ENCODE measurements around the gene ABLIM2. TPM values are rescaled to one million over a fixed set of nuclear protein-coding genes. Genes with fewer than 3 reads are reported as not detected.

ABLIM2 gene
- total and polyA plus RNA-seq, 2 of the 4 experiments (the other 2 are of a cell fraction) = under 0.01 to 0.10 TPM

- TF ChIP-seq NFE2L2 (IDR thresholded peaks at IDR 0.05; ENCODE audit: low read depth, low read length) = no peak
- no peak for TF ChIP-seq MAZ (IDR thresholded peaks at IDR 0.05; ENCODE audit: borderline replicate concordance, low read depth, low read length)
- TF ChIP-seq MXI1 (IDR thresholded peaks at IDR 0.05; ENCODE audit: borderline replicate concordance, low read depth, low read length) = no peak
- no peak for TF ChIP-seq SMC3 (IDR thresholded peaks at IDR 0.05; ENCODE audit: low read depth, low read length)
Measured at GRCh38 chr4:8157944-8158709, 486 bp downstream of the ABLIM2 start (continued).

DNA sequence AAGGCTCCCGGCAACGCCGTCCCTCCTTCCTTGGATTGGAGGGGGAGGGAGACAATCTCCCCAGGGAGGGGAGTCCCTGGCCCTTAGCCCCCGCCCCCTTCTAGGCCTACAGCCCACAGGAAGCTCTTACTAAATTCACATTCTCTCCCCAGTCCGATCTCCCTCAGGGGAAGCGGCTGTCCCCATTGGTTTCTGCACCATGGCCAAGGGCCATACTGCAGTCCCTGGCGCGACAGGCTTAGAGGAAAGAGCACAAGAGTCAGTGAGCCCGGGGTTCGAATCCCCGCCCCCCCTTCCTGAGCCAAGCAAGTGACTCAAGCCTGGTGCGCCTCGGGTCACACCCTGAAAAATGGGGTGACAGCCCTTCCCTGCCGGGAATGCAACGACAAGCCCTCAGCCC, 1.1 kb downstream of the ABLIM2 start:
- ChIA-PET POLR2A (ENCODE audit: unreplicated experiment) (no interaction called here), CTCF (no interaction called here)
- Histone ChIP-seq H4K5ac (ENCODE audit: low read depth, low read length) (no peak overlapping the region), H2AFZ (replicated peaks; ENCODE audit: low read length, poor library complexity) (no peak overlapping the region), H2BK15ac (ENCODE audit: low read depth, low read length) (no peak overlapping the region), H4K91ac (ENCODE audit: insufficient read depth, low read depth, low read length) (no peak overlapping the region), H3K27ac (ENCODE audit: insufficient read depth, low read length) (no peak overlapping the region), H2BK120ac (ENCODE audit: low read depth, low read length) (no peak overlapping the region), H3K9me1 (ENCODE audit: insufficient read depth, low read length) (0 out of 2 replicates have a peak, but pooled peaks cover 4% of the 10 kb centered on the region), H3K27me3 (ENCODE audit: control insufficient read depth, insufficient read depth, low read length) (peaks cover 54% of the 10 kb centered on the region), H4K20me1 (ENCODE audit: insufficient read depth, low read length) (no peaks in the 10 kb centered on the region; the same call in 1 of the 2 replicates), H3K9ac (ENCODE audit: low read depth, low read length) (no peak overlapping the region), H3K79me1 (ENCODE audit: low read depth in 1 of 2, low read length in 2 of 2) (no peaks in the 10 kb centered on the region), H2AK5ac (ENCODE audit: low read depth, low read length) (no peak overlapping the region), H3K36me3 (ENCODE audit: control insufficient read depth, insufficient read depth, low read length) (no peaks in the 10 kb centered on the region), H4K8ac (ENCODE audit: low read depth in 2 of 2, low read length in 2 of 2) (no peak overlapping the region), H3K56ac (ENCODE audit: extremely low read depth, insufficient read depth, low read length) (no peak overlapping the region), H3K4me2 (ENCODE audit: low read depth, low read length) (no peak overlapping the region), H3K4me3 (ENCODE audit: insufficient read depth, low read depth, low read length) (no peak overlapping the region), H3K9me3 (ENCODE audit: control insufficient read depth, insufficient read depth, low read length) (no peaks in the 10 kb centered on the region), H2BK5ac (ENCODE audit: low read depth, low read length, poor library complexity, severe bottlenecking) (no peak overlapping the region), H3K23ac (ENCODE audit: low read depth, low read length) (no peak overlapping the region), H3K4me1 (ENCODE audit: control insufficient read depth, insufficient read depth, low read length) (peaks cover 5% of the 10 kb centered on the region; the same call in 1 of the 2 replicates), H2AK9ac (replicated peaks; ENCODE audit: low read depth, low read length, poor library complexity) (no peak overlapping the region), H3K4ac (ENCODE audit: low read depth, low read length) (no peak overlapping the region), H3K18ac (ENCODE audit: low read depth, low read length) (no peak overlapping the region), H3K14ac (replicated peaks; ENCODE audit: low read depth, low read length) (no peak overlapping the region), H2BK20ac (ENCODE audit: low read depth, low read length) (no peak overlapping the region)
- in situ Hi-C loops (cut with MboI; ENCODE audit: low sequenced_read_pairs) (no loop called here), dilution Hi-C loops (cut with HindIII; ENCODE audit: low sequenced_read_pairs, unreplicated experiment) (no loop called here), intact Hi-C loops (cut with micrococcal nuclease) (no loop called here)
- DNase-seq = no peak
- ATAC-seq (ENCODE audit: low read depth) = no peak
- BruUV-seq (replicated peaks) = no TSS peak
- TF ChIP-seq CHD1 (IDR thresholded peaks at IDR 0.05; ENCODE audit: low read depth, low read length) (no peak), MAZ (IDR thresholded peaks at IDR 0.05; ENCODE audit: borderline replicate concordance, low read depth, low read length) (no peak), NFE2L2 (IDR thresholded peaks at IDR 0.05; ENCODE audit: low read depth, low read length) (no peak), MXI1 (IDR thresholded peaks at IDR 0.05; ENCODE audit: borderline replicate concordance, low read depth, low read length) (no peak), FOS (IDR thresholded peaks at IDR 0.05; ENCODE audit: low read depth, low read length) (no peak)
- WGBS, 2 experiments (ENCODE audit: extremely low coverage in 2 of 2, insufficient read length in 1 of 2) = 17% methylated on average over 6 of the region's 15 CpGs; no CpG with 5 or more reads in 1 of the 2 experiments
